Suprapubic skin (tissue), 3 donors: Measurements from ENCODE around the gene FFAR4.

Experiments used
- EP300 ChIP-seq: sonication (generic); formaldehyde crosslinking; IDR thresholded peaks from one replicate; pipeline ENCODE4 v1.6.1; 2017; ENCODE audit warnings: antibody characterized with exemption
- POLR2A ChIP-seq, 2 donors: fragments of 450-650 bp; IDR thresholded peaks; one replicate each; pipeline ENCODE4 v1.6.1; 2017; ENCODE audit warnings: antibody characterized with exemption in 2 of 2, mild to moderate bottlenecking in 2 of 2, moderate library complexity in 2 of 2
- TF ChIP-seq, protein P1 (sequence below), 2 donors: fragments of 200-600 bp in 1 of 2; fragments of 450-650 bp in 1 of 2; sonication (generic) in 1 of 2; IDR thresholded peaks; one replicate each; pipeline ENCODE4 v1.5.1; 2016 to 2019; ENCODE audit warnings: antibody characterized with exemption in 2 of 2, mild to moderate bottlenecking in 1 of 2, moderate library complexity in 1 of 2

DNA sequence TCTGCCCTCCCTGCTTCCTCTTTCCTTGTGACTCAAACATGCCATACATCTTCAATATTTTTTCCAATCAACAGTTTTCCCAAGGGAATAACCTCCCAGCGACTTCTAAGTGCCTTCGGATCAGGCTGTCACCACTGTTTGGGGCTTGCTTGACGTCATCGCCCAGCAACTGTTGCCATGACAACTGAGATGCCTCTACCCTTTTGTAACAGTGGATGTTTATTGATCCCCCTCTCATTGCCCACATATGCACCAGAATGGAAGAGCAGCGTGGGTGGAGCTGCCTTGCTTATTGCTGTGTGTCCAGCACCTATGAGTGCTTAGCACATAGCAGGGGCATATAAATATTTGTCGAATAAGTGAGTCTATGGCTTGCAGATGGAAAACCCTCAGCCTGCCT is 14.4 kb downstream of the FFAR4 start:
- no peak for TF ChIP-seq EP300
- TF ChIP-seq, protein P1, sequence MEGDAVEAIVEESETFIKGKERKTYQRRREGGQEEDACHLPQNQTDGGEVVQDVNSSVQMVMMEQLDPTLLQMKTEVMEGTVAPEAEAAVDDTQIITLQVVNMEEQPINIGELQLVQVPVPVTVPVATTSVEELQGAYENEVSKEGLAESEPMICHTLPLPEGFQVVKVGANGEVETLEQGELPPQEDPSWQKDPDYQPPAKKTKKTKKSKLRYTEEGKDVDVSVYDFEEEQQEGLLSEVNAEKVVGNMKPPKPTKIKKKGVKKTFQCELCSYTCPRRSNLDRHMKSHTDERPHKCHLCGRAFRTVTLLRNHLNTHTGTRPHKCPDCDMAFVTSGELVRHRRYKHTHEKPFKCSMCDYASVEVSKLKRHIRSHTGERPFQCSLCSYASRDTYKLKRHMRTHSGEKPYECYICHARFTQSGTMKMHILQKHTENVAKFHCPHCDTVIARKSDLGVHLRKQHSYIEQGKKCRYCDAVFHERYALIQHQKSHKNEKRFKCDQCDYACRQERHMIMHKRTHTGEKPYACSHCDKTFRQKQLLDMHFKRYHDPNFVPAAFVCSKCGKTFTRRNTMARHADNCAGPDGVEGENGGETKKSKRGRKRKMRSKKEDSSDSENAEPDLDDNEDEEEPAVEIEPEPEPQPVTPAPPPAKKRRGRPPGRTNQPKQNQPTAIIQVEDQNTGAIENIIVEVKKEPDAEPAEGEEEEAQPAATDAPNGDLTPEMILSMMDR (IDR thresholded peaks at IDR 0.05) = no peak
- TF ChIP-seq POLR2A (IDR thresholded peaks at IDR 0.05) = no peak
